NAMALWA (cell line): Measurements from ENCODE around the gene ZGPAT.
A peak's percentile ranks its signal among the peaks of the same experiment; 100 is the strongest.
"Not testable (repeated sequence)": the region's sequence is repeated elsewhere in the genome, so short reads cannot be mapped to it uniquely, and the experiment has no call there.

Source experiments
- DNase-seq: peaks from one replicate; pipeline ENCODE4 v3.0.0-alpha.2; 2015; ENCODE audit warnings: low spot score

Gene ZGPAT

GRCh38 chr20:63703471-63703975, 4.3 kb upstream of the ZGPAT start:
- no peak for DNase-seq

- DNase-seq: no peak
Observed at GRCh38 chr20:63703976-63704748, 3.7 kb upstream of the ZGPAT start.

- no peak for DNase-seq
Observed at GRCh38 chr20:63704749-63705117, 3.1 kb upstream of the ZGPAT start.

GRCh38 chr20:63705232-63706026, 2.4 kb upstream of the ZGPAT start:
- no peak for DNase-seq

- DNase-seq: no peak
Observed at GRCh38 chr20:63706027-63706695, 1.7 kb upstream of the ZGPAT start.

GRCh38 chr20:63706852-63707557, 834 bp upstream of the ZGPAT start:
- DNase-seq: peak; percentile 68

- no peak for DNase-seq
Observed at GRCh38 chr20:63708301-63709148, 686 bp downstream of the ZGPAT start.

GRCh38 chr20:63709149-63709527, 1.3 kb downstream of the ZGPAT start:
- no peak for DNase-seq

- no peak for DNase-seq
Observed at GRCh38 chr20:63711085-63711645, 3.3 kb downstream of the ZGPAT start.

GRCh38 chr20:63712191-63712590, 4.4 kb downstream of the ZGPAT start:
- DNase-seq: no peak

- DNase-seq: no peak
Observed at GRCh38 chr20:63714858-63715257, 7.0 kb downstream of the ZGPAT start.

GRCh38 chr20:63718996-63719395, 11.2 kb downstream of the ZGPAT start:
- DNase-seq: no peak

- DNase-seq: not testable (repeated sequence)
Observed at GRCh38 chr20:63722967-63723622, 15.3 kb downstream of the ZGPAT start.

GRCh38 chr20:63730189-63730733, 22.4 kb downstream of the ZGPAT start:
- DNase-seq: not testable (repeated sequence)

GRCh38 chr20:63731410-63731809, 23.6 kb downstream of the ZGPAT start:
- DNase-seq: no peak

- no peak for DNase-seq
Observed at GRCh38 chr20:63732118-63733095, 24.6 kb downstream of the ZGPAT start.

GRCh38 chr20:63733117-63733516, 25.3 kb downstream of the ZGPAT start:
- no peak for DNase-seq

- no peak for DNase-seq
Observed at GRCh38 chr20:63733579-63734081, 25.8 kb downstream of the ZGPAT start.
